GM18870 (cell line): Measurements from ENCODE around the gene SPINT3.

Source experiments
- ATAC-seq: cut with Tn5 transposase; IDR thresholded peaks from one replicate; pipeline ENCODE4 v1.9.1; 2021; ENCODE audit warnings: moderate library complexity; ENCODE audit not compliant: unreplicated experiment

Gene SPINT3, protein sequence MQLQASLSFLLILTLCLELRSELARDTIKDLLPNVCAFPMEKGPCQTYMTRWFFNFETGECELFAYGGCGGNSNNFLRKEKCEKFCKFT

DNA sequence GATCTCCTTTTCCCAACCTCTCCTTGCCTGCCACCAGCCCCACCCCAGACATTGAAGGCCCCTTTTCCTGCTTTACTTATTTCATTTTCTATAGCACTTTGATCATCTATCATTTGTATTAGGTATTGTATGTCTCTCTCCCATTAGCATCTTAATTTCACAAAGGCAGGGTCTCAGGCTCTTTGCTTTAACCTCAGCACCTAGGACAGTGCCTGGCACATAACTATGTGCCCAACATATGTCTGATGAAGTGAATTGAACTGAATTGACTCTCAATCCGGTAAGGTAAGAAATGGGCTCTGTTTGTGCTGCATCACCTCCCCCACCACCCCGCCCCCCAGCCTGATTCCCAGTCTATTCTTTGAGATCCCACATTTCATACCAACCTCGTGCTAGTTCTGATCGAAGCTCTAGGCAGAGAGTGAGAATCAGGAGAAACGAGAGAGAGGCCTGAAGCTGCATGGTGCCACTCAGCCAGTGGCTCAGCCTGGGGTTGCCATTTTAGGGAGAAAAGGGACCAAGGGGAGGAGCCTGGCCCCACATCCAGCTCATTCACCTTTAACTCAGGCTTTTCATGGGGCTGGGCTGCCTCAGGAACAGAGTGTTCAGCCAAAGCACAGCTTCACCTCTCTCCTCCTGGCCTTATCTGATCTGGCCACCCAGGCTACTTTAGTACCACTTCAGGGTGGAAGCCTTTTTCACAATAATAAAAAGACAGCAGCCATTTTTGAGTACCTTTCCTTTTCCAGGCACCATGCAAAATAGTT, at the start of gene SPINT3:
Gene SPINT3 (minus strand): TSS at position 476 of the 767 bp plus-strand sequence. CDS start 14 bp downstream, at position 462.
- no peak for ATAC-seq

DNA sequence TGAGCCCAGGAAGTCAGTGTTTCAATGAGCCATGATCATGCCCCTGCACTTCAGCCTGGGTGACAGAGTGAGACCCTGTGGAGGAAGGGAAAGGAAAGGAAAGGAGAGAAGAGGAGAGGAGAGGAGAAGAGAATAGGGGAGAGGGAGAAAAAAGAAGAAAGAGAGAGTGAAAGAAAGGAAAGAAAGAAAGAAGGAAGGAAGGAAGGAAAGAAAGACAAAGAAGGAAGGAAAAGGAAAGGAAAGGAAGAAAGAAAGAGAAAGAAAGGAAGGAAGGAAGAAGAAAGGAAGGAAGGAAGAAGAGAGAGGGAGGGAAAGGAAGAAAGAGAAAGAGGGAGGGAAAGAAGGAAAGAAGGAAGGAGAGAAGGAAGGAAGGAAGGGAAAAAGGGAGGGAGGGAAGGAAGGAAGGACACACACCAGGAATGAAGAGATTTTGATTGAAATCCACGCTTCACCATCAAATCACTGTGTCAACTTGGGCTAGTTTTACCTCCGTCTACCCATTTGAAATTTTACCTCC, 49.4 kb upstream of the SPINT3 start:
- no peak for ATAC-seq

DNA sequence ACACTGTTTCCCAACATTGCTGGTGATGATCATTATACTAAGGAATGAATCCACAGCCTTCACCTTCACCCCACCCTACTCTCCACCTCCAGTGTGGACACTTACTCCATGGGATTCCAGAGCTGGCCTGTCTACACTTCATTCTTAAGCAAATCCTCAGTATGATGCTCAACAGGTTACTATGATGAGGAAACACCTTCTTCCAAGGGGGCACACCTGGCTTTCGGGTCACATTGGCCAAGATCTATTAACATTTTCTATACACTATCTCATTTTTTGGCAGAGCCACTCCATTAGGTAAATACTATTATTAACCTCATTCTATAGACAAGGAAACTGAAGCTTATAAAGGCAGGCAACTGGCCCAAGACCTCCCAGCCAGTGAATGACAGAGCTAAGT, 39.8 kb upstream of the SPINT3 start:
- ATAC-seq, result no peak

DNA sequence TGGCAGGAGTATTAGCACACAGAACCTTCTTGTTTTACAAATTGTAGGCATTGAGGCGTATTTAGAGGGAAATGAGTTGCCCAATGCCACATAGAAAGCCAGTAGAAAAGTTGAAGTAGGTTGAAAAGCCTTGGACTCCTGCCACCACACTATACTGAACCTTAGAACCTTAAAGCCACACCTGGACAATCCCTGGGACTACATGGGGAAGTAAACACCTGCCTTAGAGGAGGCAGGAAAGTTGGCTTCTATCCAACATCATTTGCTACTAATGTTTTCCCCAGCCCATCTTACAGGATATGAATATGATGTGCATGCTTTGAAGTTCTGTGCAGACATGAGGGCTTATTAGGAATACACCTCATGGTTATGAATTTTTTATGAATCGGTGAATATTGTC, 37.0 kb upstream of the SPINT3 start:
- no peak for ATAC-seq

DNA sequence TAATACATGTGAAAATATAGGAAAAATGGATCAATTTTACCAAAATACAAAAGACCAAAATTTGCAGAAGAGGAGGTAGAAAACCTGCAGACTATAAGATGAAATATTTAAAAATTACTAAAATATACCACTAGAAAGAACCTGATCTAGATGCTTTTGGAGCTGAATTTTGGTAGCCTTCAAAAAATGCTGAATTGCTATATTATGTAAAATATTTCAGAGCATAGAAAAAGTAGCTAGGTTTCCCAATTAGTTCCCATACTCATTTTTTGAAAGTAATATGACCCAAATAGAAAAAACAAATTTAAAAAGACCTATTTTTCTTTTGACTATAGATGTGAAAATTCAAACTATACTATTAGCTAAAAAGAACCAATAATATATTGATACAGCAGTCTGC, 35.3 kb upstream of the SPINT3 start:
- no peak for ATAC-seq

DNA sequence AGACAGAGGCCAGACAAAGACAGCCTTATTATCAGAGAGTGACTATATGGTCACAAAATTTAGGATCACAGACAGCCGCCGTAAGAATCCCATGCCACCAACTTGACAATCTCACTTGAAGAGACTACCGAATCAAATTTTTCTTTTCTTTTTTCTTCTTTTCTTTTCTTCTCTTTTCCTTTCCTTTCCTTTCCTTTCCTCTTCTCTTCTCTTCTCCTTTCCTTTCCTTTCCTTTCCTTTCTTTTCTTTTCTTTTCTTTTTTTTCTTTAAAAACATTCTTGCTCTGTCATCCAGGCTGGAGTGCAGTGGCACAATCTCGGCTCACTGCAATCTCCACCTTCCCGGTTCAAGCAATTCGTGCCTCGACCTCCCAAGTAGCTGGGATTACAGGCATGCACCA, 33.0 kb upstream of the SPINT3 start:
- no peak for ATAC-seq

DNA sequence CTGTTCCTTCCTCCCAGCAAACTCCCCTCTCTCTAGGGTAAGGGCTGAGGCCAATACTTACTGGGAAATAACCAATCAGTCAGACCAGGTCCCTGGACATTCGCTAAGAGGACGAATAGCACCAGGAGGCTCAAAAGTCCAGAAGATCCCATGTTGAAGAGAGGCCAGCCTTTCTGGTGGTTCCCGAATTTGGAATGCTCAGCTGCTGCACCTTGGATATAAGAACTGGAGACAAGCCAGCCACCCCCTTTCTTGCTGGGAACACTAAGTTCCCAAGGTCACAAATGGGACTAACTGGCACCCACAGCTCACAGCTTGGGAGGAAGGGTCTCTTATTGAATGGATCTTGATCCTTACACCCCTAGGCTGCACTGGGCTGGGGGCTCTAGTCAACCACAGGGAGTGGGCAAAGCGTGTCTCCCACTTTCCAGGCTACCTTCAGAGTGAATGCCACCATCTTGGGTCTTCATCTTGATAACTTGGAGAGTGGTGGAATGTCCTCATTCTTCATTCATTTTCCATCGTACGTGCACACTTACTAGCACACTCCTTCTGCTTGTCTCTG, 31.9 kb upstream of the SPINT3 start, which contains the start of gene EPPIN:
Gene EPPIN (minus strand): TSS at position 196 of the 565 bp plus-strand sequence. CDS start 44 bp downstream, at position 152.
- ATAC-seq, result no peak

DNA sequence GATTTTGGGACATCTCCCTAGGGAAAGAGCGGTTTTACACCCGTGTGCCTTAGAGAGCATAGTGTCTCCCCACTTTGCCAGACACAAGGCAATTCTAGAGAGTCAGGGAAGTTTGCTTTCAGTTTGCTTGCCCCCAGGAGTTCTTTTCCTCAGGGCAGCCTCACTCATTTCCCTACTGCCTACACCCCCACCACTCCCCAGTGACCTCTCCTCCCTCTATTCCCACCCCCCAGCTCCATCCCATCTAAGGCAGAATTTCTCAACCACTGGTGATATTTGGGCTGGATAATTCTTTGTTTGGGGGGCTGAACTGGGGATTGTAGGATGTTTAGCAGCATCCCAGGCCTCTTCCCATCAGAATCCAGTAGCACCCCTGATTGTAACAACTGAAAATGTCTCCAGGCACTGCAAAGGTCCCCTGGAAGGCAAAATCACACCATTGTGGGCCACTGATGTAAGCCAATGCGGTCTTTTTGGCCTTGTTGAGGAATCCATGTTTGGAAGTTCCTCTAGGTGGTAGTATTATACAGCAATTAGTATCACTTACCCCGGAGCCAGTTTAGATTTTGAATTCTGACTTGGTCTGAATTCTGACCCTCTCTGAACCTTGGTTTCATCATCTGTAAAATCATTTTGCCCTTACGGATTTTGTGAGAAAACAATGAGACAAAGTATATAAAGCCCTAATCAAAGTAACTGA, 30.5 kb upstream of the SPINT3 start:
- no peak for ATAC-seq

DNA sequence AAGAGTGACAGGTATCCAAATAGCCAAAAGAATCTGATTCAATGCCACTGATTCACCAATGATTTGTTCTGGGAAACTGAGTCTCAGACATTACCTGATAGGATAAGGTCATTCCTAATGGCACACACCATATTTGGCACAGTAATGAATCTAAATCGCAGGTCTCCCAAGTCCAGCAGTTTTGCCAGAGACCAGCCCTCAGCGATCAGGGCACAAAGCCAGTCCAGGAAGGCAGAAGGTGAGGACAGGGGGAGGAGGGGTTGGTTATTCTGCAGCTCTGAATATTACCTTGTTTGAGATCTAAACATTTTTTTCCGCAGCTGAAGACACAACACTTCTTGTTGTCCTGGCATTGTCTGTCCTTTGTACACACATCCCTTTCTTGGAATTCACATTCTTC, 29.9 kb upstream of the SPINT3 start:
- ATAC-seq, result no peak

DNA sequence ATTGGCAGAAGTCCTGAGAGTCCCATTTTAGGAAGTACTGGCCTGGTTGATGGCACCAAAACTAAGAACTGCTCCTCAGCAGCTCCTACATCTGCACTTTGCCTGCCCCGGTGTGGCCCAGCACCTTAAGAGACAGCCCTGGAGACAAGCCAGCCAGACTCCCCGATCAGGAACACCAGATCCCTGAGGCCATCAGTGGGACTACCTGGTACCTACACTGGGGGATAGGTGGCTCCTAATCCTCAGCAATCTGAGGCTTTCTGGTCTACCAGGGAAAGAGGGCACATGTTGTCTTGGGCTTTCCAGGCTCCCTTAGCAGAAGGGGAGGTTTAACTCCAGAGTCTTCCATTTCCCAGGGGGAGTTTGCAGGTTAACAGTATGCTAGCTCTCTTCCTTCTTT, 24.0 kb upstream of the SPINT3 start, which contains the start of gene WFDC6:
Gene WFDC6 (minus strand): TSS at position 101 of the 400 bp plus-strand sequence. CDS start 75 bp downstream, at position 26.
- ATAC-seq, result no peak

DNA sequence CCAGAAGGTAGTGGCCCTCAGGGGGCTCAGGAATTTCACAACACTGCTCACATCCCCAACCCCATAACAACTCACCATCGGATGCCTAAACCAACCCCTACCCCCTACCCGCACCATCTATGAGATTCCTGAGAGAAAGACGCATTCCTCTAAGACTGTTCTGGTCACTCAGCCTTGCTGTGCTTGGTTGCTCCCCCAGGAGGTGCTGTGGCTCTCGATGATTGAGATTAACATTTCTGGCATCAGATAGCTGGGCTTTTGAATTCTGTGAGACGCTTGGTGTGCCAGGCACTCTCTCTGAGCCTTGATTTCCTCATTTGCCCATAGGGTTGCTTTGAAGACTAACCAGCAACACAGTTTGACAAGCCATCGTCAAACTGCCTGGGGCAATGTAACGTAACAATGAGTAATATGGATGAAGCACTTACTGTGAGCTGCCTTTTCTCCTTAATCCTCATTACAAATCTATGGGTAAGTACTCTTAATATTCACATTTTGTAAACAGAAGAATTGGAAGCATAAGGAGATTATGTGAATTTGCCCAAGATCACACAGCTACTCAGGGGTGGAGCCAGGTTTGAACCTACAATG, 22.9 kb upstream of the SPINT3 start:
- ATAC-seq, result no peak

DNA sequence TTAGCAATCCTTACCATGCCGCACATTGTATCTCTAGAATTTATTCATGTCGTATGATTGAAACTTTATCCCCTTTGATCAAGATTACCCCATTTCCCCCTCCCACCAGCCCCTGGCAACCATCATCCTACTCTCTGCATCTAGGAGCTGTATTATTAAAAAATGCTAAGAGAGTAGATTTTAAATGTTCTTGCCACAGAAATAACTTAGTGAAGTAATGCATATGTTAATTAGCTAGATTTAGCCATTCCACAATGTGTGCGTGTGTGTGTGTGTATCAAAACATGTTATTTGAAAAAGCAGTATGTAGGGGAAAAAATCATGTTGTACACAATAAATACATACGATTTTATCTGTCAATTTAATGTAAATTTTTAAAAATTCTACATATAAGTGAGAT, 11.9 kb upstream of the SPINT3 start:
- ATAC-seq, result no peak

DNA sequence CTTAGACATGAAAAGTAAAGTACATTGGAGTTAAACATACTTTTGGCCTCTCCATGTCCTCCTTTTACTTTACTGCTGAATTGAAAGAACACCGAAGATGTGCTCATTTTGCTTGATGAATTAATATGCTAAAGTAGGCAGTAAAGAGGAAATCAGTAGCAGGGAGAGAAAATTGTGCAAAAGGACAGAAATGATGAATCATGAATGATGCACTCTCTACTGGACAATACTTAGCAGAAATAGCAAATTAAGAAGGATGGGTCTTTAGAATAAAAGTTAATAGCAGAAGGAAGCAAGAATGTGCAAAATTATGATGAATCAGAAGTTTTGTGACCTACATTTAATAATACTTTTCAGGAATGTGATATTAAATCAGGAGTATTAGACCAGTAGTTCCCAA, 8.4 kb upstream of the SPINT3 start:
- ATAC-seq, result no peak

DNA sequence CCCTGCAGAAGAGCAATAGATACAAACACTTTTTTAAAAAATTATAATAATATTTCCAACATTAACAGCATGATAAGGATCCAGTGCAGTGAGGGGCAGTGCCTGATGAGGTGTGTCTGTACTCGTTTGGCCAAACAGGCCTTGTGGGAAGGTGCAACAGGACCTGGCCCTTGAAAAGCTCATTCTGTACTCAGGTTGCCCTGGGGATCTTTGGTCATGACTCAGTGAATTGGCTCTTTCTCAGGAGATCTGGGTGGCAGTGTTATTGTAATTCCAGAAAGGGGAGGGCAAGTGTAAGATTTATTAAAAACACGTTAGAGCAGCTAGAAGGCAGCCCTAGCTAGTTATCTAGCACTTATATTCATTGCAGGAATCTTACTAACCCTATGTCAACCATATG, 2.9 kb upstream of the SPINT3 start:
- ATAC-seq, result no peak

DNA sequence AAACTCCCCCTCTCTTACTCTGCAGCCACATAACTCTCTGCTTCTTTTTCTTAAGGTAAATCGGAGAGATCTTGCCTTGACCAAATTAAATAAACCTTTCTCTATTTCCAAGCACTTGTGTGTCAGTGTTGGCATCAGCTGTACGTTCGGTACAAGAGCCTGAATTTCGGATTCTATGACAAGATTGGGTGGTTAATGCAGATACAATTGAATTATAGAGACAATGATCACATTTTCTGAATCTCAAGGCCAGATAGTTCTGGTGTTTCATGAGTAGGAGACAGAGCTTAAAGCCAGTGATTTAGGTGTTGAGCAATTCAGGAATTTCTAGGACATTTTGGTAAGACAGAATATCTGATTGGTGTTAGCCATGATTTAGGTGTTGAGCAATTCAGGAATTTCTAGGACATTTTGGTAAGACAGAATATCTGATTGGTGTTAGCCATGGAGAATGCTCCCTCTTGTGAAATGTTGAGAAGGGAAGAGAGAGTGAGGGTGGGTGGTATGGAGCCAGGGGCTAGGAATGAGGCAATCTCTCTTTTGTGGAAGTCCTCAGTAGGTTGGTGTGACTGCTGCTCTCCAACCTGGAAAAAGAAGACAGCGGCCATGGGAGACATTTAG, 5.1 kb downstream of the SPINT3 start:
- no peak for ATAC-seq

DNA sequence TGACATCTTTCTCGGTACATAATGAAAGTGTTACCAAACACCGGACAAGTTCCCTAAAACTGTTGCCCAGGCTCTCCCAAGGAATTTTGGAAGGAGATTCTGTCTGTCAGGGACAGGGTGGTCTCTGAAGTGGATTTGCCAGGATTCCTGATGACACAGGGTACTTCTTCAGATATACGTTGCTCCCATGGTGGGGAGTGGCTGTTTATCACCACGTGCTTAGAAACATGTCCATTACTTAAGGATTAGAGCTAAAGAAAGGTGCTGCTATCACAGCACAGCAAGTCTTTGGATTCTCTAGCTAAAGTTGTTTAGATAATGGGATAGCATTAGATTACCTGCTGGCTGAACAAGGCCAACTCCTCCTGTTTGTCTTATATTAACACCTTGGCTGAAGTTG, 6.3 kb downstream of the SPINT3 start:
- no peak for ATAC-seq

DNA sequence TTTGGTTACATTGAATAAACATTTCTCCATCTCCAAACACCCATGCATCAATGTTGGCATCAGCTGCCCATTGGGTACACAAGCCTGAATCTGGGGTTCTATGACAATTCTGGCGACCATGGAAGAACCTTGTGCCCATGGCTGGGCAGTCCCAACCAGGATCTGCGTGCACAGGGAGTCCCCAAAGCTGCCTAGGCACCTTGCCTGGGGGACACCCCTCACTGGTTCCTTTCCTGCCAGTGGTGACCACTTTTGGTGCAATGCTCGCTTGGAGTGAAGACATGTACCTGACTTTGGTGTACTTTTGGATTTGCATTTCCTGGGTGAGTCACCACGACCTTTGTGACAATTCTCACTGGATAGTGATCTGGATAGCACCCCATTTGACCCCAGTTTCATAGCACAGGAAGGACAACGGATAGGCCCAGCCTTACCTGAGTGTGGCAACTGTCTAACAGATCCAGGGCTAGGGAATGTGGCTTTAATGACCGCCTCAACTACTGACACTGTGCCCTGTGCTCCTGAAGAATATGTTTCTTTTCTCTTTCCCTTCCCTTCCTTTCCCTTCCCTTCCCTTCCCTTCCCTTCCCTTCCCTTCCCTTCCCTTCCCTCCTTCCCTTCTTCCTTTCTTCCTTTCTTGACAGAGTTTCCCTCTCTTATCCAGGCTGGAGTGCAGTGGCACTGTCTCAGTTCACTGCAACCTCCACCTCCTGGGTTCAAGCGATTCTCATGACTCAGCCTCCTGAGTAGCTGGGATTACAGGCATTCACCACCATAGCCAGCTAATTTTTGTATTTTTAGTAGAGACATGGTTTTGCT, 7.1 kb downstream of the SPINT3 start:
- ATAC-seq, result no peak

DNA sequence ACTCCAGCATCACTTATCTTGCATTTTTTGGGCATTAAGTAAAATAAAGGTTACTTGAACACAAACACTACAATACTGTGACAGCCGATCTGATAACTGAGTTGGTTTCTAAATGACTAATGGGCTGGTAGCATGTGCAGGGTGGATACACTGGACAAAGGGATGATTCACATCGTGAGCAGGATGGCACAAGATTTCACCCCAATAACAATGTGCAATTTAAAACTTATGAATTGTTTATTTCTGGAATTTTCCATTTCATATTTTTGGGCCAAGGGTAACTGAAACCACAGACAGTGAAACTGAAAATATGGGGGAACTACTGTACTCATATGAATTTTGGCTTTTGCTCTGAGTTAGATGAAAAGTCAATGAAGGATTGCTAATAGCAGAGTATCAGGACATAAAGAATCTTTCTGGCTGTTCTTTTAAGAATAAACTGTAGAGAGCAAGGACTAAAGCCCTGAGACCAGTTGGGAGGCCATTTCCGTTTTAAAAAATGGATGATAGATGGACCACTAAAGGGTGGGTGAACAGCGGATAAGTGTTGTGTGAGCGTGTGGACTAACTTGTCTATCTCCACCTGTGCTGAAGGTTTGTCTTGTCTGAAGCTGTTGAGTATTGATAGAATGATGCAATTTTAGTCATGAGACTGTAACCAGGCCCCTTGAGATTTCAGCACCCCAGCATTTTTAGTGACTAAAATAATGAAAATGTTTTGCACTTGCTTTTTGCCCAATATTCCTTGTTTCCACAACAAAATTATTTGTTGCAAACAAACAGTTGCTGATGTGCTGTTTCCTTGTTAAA, 8.2 kb downstream of the SPINT3 start:
- ATAC-seq, result peak; percentile 63

DNA sequence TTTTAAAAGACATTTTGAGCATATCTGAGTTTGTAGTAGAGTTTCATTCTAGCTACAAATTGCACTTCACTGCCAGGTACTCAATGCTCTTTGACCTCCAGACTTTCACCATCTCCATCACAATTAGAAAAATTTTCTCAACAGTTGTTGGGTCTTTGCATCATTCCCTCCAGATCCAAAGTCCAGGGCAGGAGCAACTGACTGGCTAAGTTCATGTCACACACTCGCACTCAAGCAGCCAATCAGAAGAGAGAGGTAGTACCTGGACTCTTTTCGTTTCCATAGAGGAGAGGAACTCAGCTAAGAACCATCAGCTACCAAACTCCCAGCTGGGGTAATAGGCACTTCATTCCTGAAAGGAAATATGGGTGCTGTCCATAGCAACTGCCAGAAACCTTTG, 9.0 kb downstream of the SPINT3 start:
- ATAC-seq, result no peak
